Measurements from ENCODE around the gene GSK3A. TPM values are rescaled to one million over a fixed set of nuclear protein-coding genes. Genes with fewer than 3 reads are reported as not detected.

GSK3A gene
- polyA plus RNA-seq, 1 donor from 2014 or later = 24.5 TPM

DNA sequence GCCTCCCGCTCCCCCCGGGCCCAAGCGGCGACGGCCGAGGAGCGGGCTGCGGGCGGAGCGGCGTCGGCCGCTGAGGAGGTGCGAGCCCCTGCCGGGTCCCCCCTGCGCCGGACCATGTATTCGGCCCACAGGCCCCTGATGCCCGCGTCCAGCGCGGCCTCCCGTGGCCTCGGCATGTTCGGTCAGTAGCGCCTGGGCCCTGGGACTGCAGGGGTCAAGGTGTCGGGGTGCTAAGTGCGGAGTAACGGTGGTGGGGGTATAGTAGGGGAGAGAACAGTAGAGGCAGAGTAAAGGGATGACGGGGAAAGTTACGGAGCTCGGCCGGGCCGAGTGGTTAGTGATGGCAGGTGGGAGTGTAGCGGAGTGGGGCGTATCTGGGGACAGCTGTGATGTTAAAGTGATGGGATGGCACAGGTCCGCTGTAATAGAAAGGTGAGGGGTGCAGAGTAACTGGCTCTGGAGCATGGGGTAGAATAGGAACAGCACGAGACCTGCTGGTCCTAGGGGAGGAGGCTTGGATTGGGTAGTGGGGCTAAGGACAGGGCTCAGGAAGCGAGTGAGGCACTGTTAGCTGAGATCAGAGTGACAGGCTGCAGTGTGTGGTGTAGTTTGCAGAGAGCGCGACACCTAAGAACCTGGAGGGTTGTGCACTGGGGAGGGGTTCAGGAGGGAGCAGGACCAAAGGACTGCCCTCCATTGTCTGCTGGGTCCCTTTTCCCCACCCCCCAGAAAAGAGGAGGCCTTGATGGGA, 42.4 kb upstream of the GSK3A start:
- peak overlapping the region; percentile 77 to 95 (median 92) for H3K4me3 Mint-ChIP-seq
- peak overlapping the region; percentile 82 to 95 (median 93) for H3K27ac Mint-ChIP-seq
- peaks cover 0 to 29% (median 26%) of the 10 kb centered on the region in 3 donors for H3K4me1 Mint-ChIP-seq
- H3K9me3 Mint-ChIP-seq = no peaks in the 10 kb centered on the region
- H3K36me3 Mint-ChIP-seq = peaks cover 4% of the 10 kb centered on the region
- no peaks in the 10 kb centered on the region for H3K27me3 Mint-ChIP-seq

DNA sequence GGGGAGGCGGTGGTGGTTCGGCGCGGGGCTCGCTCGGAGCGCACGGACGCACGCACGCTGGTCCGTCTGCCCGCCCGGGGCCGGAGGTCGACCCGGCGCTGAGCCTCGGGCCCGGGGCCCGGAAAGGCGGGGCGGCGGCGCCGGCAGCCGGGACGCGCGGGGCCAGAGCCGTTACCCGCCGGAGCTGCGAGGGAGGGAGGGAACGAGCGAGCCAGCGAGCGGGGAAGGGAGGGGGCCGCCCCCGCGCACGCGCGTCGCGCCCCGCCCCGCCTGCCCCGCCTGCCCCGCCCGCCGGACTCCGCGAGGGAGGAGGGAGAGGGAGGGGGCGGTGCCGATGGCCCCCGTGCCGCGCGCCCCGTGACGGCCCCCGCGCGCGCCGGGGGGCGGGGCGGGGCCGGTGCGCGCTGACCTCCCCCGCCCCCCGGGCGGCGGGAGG, 41.7 kb upstream of the GSK3A start:
- H3K4me1 Mint-ChIP-seq = peaks cover 0 to 35% (median 32%) of the 10 kb centered on the region in 3 donors
- H3K4me3 Mint-ChIP-seq = no peak overlapping the region
- H3K27me3 Mint-ChIP-seq = no peaks in the 10 kb centered on the region
- H3K36me3 Mint-ChIP-seq = peaks cover 4% of the 10 kb centered on the region
- no peak overlapping the region for H3K27ac Mint-ChIP-seq
- H3K9me3 Mint-ChIP-seq = no peaks in the 10 kb centered on the region

DNA sequence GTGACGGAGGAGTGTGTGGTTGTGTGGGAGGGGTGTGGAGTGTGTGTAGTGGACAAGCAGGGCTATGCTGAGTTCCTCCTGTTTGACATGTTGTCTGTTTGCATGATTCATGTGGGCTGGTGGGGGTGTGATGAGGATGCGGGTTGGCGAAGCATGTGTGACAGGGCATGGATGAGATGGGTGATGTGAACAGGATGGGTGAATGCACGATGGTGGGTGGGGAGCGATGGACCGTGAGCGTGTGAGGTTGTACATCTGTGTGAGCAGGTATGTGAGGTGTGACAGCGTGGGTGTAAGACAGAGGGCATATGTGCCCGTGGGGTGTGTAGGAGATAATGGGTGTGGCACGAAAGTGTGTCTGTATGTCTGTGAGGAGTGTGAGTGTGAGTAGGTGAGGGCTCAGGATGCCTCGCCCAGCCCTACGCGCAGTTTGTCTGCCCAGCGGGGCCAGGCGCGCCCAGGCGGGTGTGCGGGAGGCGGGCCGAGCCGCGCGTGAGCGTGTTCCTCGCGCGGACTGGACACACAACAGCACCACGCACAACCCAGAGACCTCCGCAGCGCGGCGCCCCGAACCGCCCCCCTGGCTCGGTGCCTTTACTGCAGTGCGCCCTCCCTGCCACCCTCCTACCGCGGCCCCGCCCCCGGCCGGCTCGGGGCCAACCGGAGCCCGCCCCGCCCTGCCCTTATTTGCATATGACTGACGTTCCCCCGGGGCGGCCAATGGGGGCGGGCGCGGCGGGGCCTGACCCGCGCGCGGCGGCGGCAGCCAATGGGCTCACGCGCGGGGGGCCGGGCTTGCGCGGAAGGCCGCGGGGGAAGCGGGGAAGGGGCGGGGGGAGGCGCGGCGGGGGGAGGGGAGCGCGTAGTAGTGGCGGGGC, 41.0 kb upstream of the GSK3A start:
- Mint-ChIP-seq H3K36me3 (peaks cover 4% of the 10 kb centered on the region), H3K27me3 (no peaks in the 10 kb centered on the region)

DNA sequence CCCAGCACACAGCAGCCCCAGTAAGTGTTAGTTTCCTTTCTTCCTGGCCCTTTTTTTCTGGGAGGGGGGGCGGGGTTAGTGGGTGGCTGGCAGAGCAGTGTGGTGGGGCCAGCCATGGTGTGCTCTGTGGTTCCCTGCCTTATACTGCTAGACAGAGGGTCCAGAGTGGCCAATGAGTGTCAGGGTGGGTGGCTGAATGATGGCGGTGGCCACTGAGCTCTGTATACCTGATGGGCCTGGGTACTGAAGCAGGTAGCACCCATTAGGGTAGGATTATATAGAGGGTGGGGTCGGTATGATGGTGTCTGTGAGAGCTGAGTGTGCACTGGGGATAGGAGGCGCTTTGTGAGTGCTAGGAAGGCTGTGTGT, 40.4 kb upstream of the GSK3A start:
- Mint-ChIP-seq H3K4me1 (peaks cover 0 to 41% (median 30%) of the 10 kb centered on the region in 3 donors), H3K27ac (peak overlapping the region in 1 of 3 donors; percentile 94), H3K27me3 (no peaks in the 10 kb centered on the region), H3K36me3 (peaks cover 4% of the 10 kb centered on the region), H3K9me3 (no peaks in the 10 kb centered on the region), H3K4me3 (peak overlapping the region in 2 of 4 donors; percentile 74)

More for the DNA sequence above, 41.0 kb upstream of the GSK3A start:
- Mint-ChIP-seq H3K9me3 (no peaks in the 10 kb centered on the region), H3K4me3 (no peak overlapping the region), H3K27ac (no peak overlapping the region), H3K4me1 (peaks cover 0 to 41% (median 32%) of the 10 kb centered on the region in 3 donors)

DNA sequence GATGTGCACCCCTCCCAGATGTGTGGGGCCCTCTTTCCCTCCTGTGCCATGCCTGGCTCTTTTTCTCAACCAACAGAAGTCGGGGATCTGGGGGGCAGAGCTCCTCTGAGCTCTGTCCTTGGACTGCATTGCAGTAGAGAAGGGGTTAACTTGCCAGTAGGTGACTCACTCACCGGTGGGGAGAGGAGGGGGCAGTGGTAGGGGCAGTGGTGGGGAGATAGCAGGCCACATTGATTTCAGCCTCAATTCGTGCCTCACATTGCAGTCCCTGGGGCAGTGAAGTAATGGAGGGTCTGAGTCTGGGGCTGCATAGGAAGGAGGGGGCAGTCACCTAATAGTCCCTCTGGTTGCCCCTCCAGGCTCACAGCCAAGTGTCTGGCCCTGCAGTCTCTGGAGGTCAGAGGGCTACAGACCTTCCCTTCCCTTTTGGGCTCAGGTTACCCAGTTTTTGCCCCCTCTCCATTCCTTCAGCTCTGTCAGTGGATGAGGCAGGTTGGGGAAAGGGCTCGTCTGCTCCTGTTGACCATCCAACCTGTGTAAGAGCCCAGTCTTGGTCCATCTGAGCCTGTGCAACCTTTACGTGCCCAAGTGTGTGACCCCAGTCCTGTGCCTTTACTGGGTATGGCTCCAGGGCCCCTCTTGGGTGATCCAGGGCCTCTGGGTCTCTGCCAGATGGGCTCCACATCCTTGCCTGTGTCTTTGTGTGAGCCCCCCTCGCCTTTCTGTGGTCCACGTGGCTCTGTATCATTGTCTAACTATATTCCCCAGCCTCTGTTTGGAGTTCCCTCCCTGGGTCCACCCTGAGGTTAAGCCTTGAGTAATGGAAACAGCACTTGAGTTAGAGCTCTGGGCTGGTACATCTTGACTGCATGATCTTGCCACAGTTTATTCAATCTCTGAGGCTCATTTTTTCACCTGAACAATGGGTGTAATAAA, 39.7 kb upstream of the GSK3A start:
- H3K36me3 Mint-ChIP-seq = peaks cover 4% of the 10 kb centered on the region
- H3K27ac Mint-ChIP-seq = peak overlapping the region in 1 of 3 donors; percentile 94
- peaks cover 0 to 41% (median 30%) of the 10 kb centered on the region in 3 donors for H3K4me1 Mint-ChIP-seq
- H3K27me3 Mint-ChIP-seq = no peaks in the 10 kb centered on the region
- H3K4me3 Mint-ChIP-seq = peak overlapping the region in 3 of 4 donors; percentile 74 to 81 (median 81)
- no peaks in the 10 kb centered on the region for H3K9me3 Mint-ChIP-seq

DNA sequence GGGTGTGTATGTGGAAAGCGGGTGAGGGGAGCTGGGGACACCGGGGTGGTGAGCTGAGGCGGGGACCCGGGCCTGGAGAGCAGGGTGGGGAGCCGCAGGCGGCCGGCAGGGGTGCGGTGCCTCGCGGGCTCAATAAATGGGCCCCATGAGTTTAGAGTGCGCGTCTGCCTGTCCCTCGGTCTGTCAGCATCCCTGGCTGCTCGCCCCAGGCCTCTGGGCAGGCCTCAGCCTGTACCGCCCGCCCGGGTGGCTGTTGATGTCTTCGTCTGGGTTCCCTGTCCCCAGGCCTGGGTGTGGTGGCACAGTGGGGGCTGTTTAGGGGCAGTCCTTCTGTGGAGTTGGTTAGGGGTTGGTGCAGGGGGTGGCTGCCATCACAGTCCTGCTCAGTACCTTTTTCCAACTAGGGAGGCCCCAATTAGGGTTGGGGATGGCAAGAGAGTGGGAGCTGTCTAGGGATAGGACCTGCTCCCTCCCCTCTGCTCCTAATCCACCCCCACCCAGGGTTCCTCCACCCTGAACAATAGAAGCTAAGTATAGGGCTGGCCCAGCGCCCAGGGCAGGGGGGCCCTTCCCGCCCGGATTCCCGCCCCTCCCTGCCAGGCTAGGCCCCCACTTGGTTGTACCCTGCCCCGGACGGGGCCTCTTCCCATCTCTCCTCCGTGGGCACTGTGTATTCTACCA, 38.9 kb upstream of the GSK3A start:
- H3K27ac Mint-ChIP-seq = peak overlapping the region in 1 of 3 donors; percentile 94

DNA sequence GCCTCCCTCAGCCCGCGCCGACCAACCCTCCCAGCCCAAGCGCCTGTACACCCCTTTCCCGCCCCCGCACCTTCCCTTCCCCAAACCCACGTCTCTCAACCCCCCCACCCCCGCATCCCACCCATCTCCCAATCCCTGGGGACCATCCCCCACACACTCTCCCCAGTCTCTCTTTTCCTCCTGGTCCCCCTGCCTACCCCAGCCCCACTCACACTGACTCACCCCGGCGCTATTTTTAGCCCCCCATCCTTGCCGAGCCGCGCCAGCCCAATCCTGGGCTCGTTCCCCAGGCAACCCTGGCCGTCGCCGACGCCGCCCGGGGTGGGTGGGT, 38.4 kb upstream of the GSK3A start:
- H3K4me1 Mint-ChIP-seq = peaks cover 6 to 41% (median 26%) of the 10 kb centered on the region in 3 donors
- no peaks in the 10 kb centered on the region for H3K9me3 Mint-ChIP-seq
- H3K36me3 Mint-ChIP-seq = no peaks in the 10 kb centered on the region
- H3K4me3 Mint-ChIP-seq = peak overlapping the region in 3 of 4 donors; percentile 17 to 81 (median 73)
- H3K27ac Mint-ChIP-seq = no peak overlapping the region
- H3K27me3 Mint-ChIP-seq = no peaks in the 10 kb centered on the region

More for the DNA sequence above, 38.9 kb upstream of the GSK3A start:
- Mint-ChIP-seq H3K9me3 (no peaks in the 10 kb centered on the region), H3K27me3 (no peaks in the 10 kb centered on the region), H3K4me1 (peaks cover under 1 to 42% (median 29%) of the 10 kb centered on the region in 3 donors), H3K36me3 (peaks cover 4% of the 10 kb centered on the region), H3K4me3 (peak overlapping the region in 3 of 4 donors; percentile 69 to 81 (median 73))

DNA sequence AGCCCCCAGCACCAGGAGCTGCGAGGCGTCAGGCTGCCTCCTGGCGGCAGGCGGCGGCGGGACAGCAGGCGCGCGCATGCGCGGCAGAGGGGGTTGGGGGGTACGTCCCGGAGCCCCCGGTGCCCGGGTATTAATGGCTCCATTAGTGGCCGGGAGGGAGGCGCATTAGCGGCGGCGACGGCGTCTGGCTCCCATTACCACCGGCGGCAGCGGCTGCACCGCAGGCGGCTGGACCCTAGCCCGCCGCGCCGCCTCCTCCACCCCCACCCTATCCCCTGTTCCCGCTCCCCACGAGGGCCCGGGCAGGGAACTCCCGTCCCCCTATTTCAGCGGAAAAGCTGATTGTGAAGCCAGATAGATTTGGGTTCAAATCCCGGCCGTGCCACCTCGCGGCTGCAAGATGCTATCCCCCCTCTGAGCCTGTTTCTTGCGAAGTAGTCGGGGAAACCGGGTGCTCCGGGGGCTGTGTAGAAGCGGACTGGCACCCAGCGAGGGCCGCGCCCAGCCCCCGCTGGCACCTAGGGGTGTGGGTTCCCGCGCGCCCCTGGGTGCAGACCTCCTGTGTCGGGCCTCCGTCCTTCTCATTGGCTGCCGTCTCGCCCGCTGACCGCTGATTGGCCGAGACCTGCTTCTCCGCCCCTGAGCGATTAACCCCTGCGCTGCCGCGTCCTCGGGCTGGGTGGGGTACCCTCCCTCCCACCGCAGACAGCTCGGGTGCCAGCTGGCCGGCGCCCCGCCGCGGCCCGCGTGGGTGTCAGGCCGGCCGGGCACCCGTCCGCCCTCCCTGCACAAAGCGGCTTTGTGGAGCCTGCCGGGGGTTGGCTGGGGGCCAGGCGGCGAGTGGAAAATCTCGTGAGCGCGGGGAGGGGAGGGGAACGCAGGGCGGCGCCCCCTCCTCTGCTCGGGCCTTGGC, 37.8 kb upstream of the GSK3A start:
- H3K27me3 Mint-ChIP-seq = no peaks in the 10 kb centered on the region
- no peaks in the 10 kb centered on the region for H3K9me3 Mint-ChIP-seq
- H3K36me3 Mint-ChIP-seq = peaks cover 1% of the 10 kb centered on the region
- peak overlapping the region; percentile 75 to 96 (median 88) for H3K4me3 Mint-ChIP-seq
- H3K27ac Mint-ChIP-seq = peak overlapping the region; percentile 67 to 94 (median 86)
- H3K4me1 Mint-ChIP-seq = peaks cover 6 to 36% (median 24%) of the 10 kb centered on the region in 3 donors

DNA sequence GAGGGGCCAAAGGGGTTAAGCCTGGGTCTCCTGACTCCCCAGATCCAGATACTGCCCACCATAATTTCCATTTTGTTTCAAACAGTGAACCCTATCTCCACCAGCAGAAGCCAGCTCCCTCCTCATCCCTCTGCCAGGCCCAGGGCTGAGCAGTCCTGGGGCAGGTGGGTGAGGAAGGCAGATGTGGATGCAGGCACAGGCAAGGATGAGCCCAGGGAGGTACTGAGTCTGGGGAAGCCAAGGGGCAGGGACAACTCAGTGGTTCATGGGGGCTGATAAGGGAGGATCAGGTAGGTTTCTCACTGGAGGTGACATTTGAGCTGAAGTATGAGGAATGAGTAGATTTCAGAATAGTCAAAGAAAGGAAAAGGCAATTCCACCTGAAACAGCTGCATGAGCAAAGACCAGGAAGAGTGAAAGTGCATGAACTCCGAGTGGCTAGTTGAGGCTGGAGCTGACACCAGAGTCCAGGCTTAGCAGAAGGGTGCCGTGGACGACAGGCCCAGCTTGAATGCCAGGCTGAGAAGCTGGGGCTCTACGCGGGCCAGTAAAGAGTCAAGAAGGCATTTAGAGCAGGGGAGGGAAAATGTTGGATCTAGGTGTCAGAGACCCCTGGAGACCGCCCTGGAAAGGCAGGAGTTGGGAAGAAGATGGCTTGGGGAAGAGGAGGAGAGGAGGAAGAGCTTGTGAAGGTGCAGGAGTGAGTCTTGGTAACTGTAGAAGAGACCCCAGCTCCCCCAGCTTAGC, 36.9 kb upstream of the GSK3A start:
- H3K36me3 Mint-ChIP-seq = peaks cover 1% of the 10 kb centered on the region
- H3K4me3 Mint-ChIP-seq = peak overlapping the region; percentile 75 to 96 (median 88)
- H3K9me3 Mint-ChIP-seq = no peaks in the 10 kb centered on the region
- no peaks in the 10 kb centered on the region for H3K27me3 Mint-ChIP-seq
- peak overlapping the region; percentile 67 to 94 (median 86) for H3K27ac Mint-ChIP-seq
- peaks cover 9 to 36% (median 21%) of the 10 kb centered on the region in 3 donors for H3K4me1 Mint-ChIP-seq

DNA sequence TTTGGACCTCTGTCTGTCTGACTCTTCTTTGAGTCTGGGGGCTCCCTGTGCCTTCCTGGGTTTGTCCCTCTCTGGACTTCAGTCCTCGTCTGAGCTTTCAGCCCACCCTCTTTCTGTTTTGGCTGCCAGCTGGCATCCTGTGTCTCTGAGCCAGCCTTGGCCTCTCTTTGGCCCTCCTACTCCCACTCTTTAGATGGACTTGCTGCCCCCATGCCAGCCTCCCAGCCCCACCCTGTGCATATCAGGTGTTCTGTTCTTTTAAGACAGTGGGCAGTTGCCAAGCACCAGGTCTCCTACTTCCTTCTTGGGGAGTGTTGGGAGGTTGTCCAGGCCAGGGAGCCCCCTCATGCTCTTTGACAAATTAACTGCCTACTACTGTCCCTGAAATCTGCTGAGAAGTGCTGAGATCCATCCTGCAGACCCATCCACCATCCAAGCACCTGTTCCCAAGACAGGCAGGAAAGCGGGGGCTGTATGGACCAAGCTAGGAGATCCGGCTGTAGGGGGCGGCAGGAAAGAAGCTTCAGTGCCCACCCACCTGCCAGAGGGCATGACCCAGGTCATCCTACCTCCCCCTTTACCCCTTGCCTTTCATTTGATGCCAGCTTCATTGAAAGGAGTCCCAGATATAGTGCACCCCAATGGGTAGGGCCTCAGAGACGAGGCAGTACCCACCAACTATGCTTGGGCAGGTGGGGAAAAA, 36.2 kb upstream of the GSK3A start:
- peaks cover 1% of the 10 kb centered on the region for H3K36me3 Mint-ChIP-seq
- peak overlapping the region in 1 of 3 donors; percentile 34 for H3K27ac Mint-ChIP-seq
- H3K4me1 Mint-ChIP-seq = peaks cover 9 to 36% (median 21%) of the 10 kb centered on the region in 3 donors
- H3K9me3 Mint-ChIP-seq = no peaks in the 10 kb centered on the region
- H3K4me3 Mint-ChIP-seq = peak overlapping the region; percentile 75 to 96 (median 88)
- no peaks in the 10 kb centered on the region for H3K27me3 Mint-ChIP-seq

DNA sequence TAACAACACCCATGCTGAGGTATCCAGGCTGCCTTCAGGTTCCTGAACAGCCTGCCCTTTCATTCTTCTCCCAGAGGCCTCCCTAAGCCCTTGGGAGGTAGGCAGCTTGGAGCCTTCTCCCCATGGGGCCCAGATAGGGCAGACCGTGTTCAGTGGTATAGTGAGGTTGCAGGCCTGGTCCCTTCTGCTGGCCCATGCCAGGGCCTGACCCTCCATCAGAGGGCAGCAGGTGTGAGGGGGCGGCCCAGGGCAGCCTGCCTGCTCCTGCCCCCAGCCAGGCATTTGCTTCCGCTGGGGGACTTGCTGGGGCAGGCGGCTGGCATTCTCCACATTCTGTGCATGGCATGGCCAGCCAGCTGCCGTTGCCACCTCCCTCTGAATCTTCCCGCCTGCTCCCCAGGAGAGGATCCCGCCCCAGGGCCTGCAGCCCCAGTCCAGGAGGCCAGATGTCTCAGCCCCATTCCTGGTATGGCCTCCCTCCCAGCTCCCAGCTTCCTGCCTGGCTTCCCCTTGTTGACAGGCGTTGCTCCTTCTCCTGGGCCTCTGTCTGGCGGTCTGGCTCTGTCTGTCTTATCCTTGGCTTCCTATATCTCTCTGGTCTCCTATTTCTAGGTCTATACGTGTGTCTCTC, 35.5 kb upstream of the GSK3A start:
- Mint-ChIP-seq H3K9me3 (no peaks in the 10 kb centered on the region), H3K27me3 (no peaks in the 10 kb centered on the region), H3K4me3 (peak overlapping the region in 1 of 4 donors; percentile 65), H3K36me3 (peaks cover 1% of the 10 kb centered on the region), H3K4me1 (peaks cover 9 to 36% (median 22%) of the 10 kb centered on the region in 3 donors), H3K27ac (peak overlapping the region in 1 of 3 donors; percentile 3)

DNA sequence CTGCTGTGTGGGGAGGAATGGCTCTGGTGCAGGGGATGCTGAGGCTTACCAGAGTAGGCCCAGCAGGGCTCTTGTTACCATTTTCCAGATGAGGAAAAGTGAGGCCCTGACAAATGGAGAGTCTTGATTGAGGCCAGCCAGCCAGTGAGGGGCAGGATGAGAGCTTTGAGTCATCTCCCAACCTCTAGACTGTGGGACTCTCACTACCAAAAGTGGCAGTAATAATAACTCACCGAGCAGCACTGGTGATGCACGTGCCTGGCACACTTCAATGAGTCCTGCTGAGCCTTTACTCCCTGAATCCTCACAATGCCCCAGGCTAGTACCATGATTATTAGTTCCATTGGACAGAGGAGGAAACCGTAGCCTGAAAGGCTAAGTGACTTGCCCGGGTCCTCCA, 34.4 kb upstream of the GSK3A start:
- Mint-ChIP-seq H3K4me1 (peaks cover 9 to 27% (median 15%) of the 10 kb centered on the region in 3 donors), H3K27ac (no peak overlapping the region)

More for the DNA sequence above, 34.4 kb upstream of the GSK3A start:
- Mint-ChIP-seq H3K36me3 (peaks cover 1% of the 10 kb centered on the region), H3K27me3 (no peaks in the 10 kb centered on the region), H3K4me3 (peak overlapping the region in 1 of 4 donors; percentile 65), H3K9me3 (no peaks in the 10 kb centered on the region)

Measured in IgD-negative memory B cell (primary cell).